Colonic mucosa (tissue), 4 donors: ENCODE results near the gene MTHFD1. TPM values are rescaled to one million over a fixed set of nuclear protein-coding genes. Genes with fewer than 3 reads are reported as not detected.

Experiments used
- DNase-seq: peaks from one replicate; pipeline ENCODE4 v3.0.0-alpha.2; 2020
- H3K27ac ChIP-seq: fragments of 200-600 bp; one replicate; pipeline ENCODE4 v1.8.0; 2021
- H3K27me3 ChIP-seq: fragments of 200-600 bp; one replicate; pipeline ENCODE4 v1.8.0; 2021
- H3K36me3 ChIP-seq: fragments of 200-600 bp; one replicate; pipeline ENCODE4 v1.8.0; 2021
- H3K4me1 ChIP-seq: fragments of 200-600 bp; one replicate; pipeline ENCODE4 v1.8.0; 2021; ENCODE audit warnings: mild to moderate bottlenecking
- H3K4me3 ChIP-seq: fragments of 200-600 bp; one replicate; pipeline ENCODE4 v1.8.0; 2021
- H3K9ac ChIP-seq, 2 donors: one replicate each; pipeline ENCODE4 v1.7.0; 2013; ENCODE audit warnings: control low read depth in 2 of 2, low read depth in 2 of 2, low read length in 2 of 2
- H3K9me3 ChIP-seq: fragments of 200-600 bp; one replicate; pipeline ENCODE4 v1.8.0; 2021
- intact Hi-C: fragments of 100-400 bp; cut with DNase I; formaldehyde crosslinking; loops from one replicate; pipeline ENCODE4 v1.14.1; 2022
- total RNA-seq, 2 donors: library from RNA; stranded (reverse); fragmentation: NEBNext Ultra II Directional in 1 of 2; extraction: Animal tissue kit (Norgen Biotek cat#: 25700) in 1 of 2; gene quantifications; one replicate each; pipeline ENCODE4 v1.2.1, GENCODE V29; 2021
- TF ChIP-seq, protein P1 (sequence below): fragments of 200-600 bp; IDR thresholded peaks from one replicate; pipeline ENCODE4 v1.8.0; 2022; ENCODE audit warnings: antibody characterized with exemption, mild to moderate bottlenecking
- donor health status: healthy.
- donor health status: DM: no; HTN: no; CAD: no.
- donor health status: DM: no; HTN: no; CAD: no.

The MTHFD1 gene
- total RNA-seq, 2 donors from 2014 or later = 38.1 to 123 TPM

DNA sequence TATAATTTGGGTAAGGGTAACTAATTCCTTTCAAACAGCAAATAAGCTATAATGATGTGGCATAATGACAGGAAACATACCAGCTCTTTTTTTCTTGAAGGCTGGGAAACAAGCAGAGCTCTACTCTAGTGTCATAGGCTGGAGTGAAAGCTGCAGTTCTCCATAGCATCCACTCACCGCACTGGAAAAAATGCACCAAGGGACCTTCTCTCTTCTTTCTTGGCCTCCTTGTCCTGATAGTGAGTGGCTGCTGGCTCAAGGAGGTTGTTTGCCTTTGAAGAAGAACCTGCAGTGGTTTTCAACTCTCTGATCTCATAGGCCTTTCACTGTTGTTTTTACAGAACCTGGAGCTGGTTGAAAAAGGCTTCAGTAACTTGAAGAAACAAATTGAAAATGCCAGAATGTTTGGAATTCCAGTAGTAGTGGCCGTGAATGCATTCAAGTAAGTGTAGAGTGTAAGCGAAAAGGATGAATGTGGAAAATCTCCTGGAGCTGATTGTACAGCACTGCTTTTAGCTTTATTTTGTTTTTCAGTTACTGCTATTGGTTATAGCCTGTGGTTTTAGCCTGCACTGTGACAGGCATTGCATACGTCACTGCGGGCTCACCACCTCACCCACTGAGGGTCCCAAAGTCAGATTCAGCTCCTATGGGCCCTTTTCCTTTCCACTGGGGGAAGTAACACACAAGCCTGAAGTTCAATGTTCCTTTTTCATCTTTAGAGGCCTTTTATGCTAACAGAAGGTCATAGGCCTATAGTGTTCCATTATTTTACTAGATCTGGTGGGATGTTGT is 59.9 kb downstream of the MTHFD1 start:
- TF ChIP-seq, protein P1, sequence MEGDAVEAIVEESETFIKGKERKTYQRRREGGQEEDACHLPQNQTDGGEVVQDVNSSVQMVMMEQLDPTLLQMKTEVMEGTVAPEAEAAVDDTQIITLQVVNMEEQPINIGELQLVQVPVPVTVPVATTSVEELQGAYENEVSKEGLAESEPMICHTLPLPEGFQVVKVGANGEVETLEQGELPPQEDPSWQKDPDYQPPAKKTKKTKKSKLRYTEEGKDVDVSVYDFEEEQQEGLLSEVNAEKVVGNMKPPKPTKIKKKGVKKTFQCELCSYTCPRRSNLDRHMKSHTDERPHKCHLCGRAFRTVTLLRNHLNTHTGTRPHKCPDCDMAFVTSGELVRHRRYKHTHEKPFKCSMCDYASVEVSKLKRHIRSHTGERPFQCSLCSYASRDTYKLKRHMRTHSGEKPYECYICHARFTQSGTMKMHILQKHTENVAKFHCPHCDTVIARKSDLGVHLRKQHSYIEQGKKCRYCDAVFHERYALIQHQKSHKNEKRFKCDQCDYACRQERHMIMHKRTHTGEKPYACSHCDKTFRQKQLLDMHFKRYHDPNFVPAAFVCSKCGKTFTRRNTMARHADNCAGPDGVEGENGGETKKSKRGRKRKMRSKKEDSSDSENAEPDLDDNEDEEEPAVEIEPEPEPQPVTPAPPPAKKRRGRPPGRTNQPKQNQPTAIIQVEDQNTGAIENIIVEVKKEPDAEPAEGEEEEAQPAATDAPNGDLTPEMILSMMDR = no peak
- H3K27ac ChIP-seq = no peak overlapping the region
- no peaks in the 10 kb centered on the region for H3K9me3 ChIP-seq
- H3K9ac ChIP-seq = no peak overlapping the region
- H3K4me1 ChIP-seq = no peaks in the 10 kb centered on the region
- H3K4me3 ChIP-seq = no peak overlapping the region
- H3K36me3 ChIP-seq = no peaks in the 10 kb centered on the region
- intact Hi-C loops = no loop called here
- no peaks in the 10 kb centered on the region for H3K27me3 ChIP-seq
- DNase-seq = no peak

DNA sequence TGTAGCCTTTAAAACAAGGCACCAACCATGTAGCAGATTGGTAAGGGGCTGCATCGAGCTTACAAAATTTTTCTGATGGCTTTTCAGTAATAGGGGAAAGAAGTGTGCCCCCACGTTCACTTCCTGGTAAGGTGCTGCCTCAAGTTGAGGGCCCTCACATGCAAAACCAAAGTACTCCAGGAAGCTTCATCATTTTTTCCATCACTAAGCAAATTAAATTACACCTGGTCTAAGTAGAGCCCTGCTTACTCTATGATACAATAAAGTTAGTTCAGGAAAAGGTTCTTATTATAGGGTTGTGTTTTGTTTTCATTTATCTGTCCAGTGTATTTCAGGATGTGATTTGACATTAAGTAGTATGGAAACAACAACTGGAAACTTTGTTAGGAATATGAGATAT is 62.1 kb downstream of the MTHFD1 start:
- no peaks in the 10 kb centered on the region for H3K27me3 ChIP-seq
- no peaks in the 10 kb centered on the region for H3K9me3 ChIP-seq
- H3K9ac ChIP-seq = no peak overlapping the region
- no peaks in the 10 kb centered on the region for H3K4me1 ChIP-seq
- no peak overlapping the region for H3K4me3 ChIP-seq
- H3K27ac ChIP-seq = no peak overlapping the region
- intact Hi-C loops = no loop called here
- TF ChIP-seq, protein P1 = no peak
- H3K36me3 ChIP-seq = no peaks in the 10 kb centered on the region
- DNase-seq = no peak

DNA sequence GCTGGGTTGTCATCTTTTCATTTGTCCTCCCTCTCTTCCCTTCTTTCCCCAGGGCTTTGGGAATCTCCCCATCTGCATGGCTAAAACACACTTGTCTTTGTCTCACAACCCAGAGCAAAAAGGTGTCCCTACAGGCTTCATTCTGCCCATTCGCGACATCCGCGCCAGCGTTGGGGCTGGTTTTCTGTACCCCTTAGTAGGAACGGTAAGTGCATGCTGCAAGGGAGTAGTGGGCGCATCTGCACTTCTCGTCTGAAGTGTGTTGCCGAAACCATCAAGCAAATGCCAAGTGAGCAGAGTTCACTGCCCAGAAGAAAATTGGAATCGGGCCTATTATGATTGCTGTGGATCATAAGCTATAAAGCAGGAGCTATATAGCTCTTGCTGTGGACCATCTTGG is 66.5 kb downstream of the MTHFD1 start:
- Histone ChIP-seq H3K36me3 (no peaks in the 10 kb centered on the region), H3K4me1 (no peaks in the 10 kb centered on the region), H3K27ac (no peak overlapping the region), H3K27me3 (no peaks in the 10 kb centered on the region), H3K9me3 (no peaks in the 10 kb centered on the region), H3K4me3 (no peak overlapping the region), H3K9ac (no peak overlapping the region)
- TF ChIP-seq, protein P1 = no peak
- no peak for DNase-seq
- intact Hi-C loops = no loop called here

DNA sequence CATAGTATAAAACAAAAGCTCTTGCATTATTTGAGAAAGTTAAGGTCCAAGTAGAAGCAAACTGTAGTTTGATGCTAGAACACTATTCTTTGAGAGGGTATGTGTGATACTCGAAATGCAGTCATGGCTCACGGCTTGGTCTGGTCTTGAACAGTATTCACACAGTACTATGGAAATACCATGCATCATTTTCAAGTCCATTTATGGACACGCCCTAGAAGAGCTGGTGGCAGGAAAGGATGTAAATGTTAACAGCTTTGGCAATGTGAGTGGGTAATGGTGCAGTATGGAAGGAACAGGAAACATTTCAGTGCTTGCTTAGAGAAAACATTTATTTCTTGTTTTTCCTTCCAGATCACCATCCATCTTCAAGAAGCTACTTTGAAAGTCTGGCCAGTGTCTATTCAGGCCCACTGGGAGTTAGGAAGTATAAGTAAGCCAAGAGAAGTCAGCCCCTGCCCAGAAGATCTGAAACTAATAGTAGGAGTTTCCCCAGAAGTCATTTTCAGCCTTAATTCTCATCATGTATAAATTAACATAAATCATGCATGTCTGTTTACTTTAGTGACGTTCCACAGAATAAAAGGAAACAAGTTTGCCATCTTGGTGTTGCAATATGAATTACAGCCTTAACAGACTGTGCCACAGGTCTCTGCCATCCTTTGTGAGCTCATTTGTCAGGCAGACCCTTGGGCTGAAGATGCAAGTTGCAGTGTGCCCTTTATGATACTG is 71.4 kb downstream of the MTHFD1 start:
- Histone ChIP-seq H3K4me1 (no peaks in the 10 kb centered on the region), H3K36me3 (no peaks in the 10 kb centered on the region), H3K4me3 (no peak overlapping the region), H3K27me3 (no peaks in the 10 kb centered on the region), H3K9me3 (no peaks in the 10 kb centered on the region), H3K9ac (no peak overlapping the region), H3K27ac (no peak overlapping the region)
- intact Hi-C loops = no loop called here
- TF ChIP-seq, protein P1 = no peak
- DNase-seq = no peak

DNA sequence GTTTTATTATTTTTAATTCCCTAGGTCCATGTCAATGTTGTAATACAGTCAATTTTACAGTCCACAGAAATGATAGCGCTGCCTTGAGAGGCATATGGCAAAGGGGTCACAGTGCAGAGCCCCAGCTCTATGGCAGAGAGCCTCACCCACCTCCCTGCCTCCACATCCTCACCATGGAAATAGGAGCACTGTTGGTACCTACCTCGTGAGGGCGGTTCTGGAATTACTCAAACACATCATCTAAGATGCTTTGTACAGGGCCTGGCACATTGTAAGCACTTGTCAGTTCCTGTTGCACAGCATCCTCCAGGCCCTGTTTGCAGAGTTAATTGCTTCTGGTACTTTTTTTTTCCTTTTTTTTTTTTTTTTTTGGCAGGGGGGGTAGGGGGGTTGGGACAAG is 73.1 kb downstream of the MTHFD1 start:
- Histone ChIP-seq H3K9me3 (no peaks in the 10 kb centered on the region), H3K36me3 (no peaks in the 10 kb centered on the region), H3K4me3 (no peak overlapping the region), H3K4me1 (no peaks in the 10 kb centered on the region), H3K27me3 (no peaks in the 10 kb centered on the region), H3K27ac (no peak overlapping the region), H3K9ac (no peak overlapping the region)
- intact Hi-C loops = no loop called here
- TF ChIP-seq, protein P1 = no peak
- no peak for DNase-seq
